Measurements from ENCODE around the gene NUCB1.
A peak's percentile ranks its signal among the peaks of the same experiment; 100 is the strongest.

The NUCB1 gene

GRCh38 chr19:48940902-48941301 is 40.8 kb downstream of the NUCB1 start:
- in situ Hi-C loops (cut with HindIII; ENCODE audit: low pct_unique_long_range_greater_than_20kb, low sequenced_read_pairs): no loop called here
- no peak for TF ChIP-seq JUND (IDR thresholded peaks at IDR 0.05; ENCODE audit: low read depth)
- no peak for DNase-seq (ENCODE audit: low read depth in 1 of 2, low spot score in 1 of 2)

DNA sequence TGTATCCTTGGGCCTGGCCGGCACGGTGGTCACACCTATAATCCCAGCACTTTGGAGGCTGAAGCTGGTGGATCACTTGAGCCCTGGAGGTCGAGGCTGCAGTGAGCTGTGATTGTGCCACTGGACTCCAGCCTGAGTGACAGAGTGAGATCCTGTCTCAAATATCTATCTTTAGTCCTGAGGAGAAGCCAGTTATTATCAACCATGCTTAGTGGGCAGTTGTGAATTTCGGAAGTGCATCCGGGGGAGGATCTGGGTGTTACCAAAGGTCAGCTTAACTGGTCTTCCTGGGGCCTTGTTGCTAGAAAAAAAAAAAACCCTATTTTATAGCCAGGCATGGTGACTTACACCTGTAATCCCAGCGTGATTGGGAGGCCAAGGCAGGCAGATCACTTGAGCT is 43.0 kb downstream of the NUCB1 start:
- no peak for TF ChIP-seq JUND (IDR thresholded peaks at IDR 0.05; ENCODE audit: low read depth)
- in situ Hi-C loops (cut with HindIII; ENCODE audit: low pct_unique_long_range_greater_than_20kb, low sequenced_read_pairs): no loop called here
- no peak for DNase-seq (ENCODE audit: low read depth in 1 of 2, low spot score in 1 of 2)

- no peak for DNase-seq (ENCODE audit: low read depth in 1 of 2, low spot score in 1 of 2)
- in situ Hi-C loops (cut with HindIII; ENCODE audit: low pct_unique_long_range_greater_than_20kb, low sequenced_read_pairs): no loop called here
- TF ChIP-seq JUND (IDR thresholded peaks at IDR 0.05; ENCODE audit: low read depth): no peak
These were observed 45.3 kb downstream of the NUCB1 start for GRCh38 chr19:48945415-48945814.

DNA sequence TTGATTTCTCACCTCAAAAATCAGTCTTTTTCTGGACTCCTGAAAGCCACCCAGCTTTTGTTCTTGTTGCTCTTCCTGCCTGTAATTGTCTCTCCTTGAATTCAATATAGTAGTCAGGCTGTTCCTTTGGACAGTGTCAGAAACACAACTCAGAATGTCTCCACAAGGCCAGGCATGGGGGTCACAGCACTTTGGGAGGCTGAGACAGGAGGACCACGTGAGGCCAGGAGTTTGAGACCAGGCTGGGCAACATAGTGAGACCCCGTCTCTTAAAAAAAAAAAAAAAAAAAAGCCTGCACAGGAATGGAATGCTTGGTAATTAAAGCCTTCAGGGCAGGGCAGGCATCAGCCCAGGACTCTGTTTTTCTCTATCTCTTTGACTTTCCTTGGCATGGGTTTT is 45.7 kb downstream of the NUCB1 start:
- DNase-seq (ENCODE audit: low read depth in 1 of 2, low spot score in 1 of 2): no peak
- in situ Hi-C loops (cut with HindIII; ENCODE audit: low pct_unique_long_range_greater_than_20kb, low sequenced_read_pairs): no loop called here
- TF ChIP-seq JUND (IDR thresholded peaks at IDR 0.05; ENCODE audit: low read depth): no peak

- no peak for TF ChIP-seq JUND (IDR thresholded peaks at IDR 0.05; ENCODE audit: low read depth)
- in situ Hi-C loops (cut with HindIII; ENCODE audit: low pct_unique_long_range_greater_than_20kb, low sequenced_read_pairs): no loop called here
- DNase-seq (ENCODE audit: low read depth in 1 of 2, low spot score in 1 of 2): no peak
These were observed 46.5 kb downstream of the NUCB1 start for GRCh38 chr19:48946463-48947257.

DNA sequence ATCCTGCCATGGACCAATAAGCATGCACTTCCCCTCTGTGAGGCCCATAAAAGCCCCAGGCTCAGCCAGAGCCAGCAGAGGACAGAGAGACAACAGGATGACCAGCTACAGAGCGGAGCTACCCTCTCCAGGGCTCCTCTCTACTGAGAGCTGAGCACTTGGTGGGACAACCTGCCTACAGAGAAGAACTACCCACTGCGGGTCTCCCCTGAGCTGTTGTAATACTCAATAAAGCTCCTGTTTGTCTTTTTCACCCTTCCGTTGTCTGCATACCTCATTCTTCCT is 47.1 kb downstream of the NUCB1 start:
- no peak for TF ChIP-seq JUND (IDR thresholded peaks at IDR 0.05; ENCODE audit: low read depth)
- no peak for DNase-seq (ENCODE audit: low read depth in 1 of 2, low spot score in 1 of 2)
- in situ Hi-C loops (cut with HindIII; ENCODE audit: low pct_unique_long_range_greater_than_20kb, low sequenced_read_pairs): no loop called here

DNA sequence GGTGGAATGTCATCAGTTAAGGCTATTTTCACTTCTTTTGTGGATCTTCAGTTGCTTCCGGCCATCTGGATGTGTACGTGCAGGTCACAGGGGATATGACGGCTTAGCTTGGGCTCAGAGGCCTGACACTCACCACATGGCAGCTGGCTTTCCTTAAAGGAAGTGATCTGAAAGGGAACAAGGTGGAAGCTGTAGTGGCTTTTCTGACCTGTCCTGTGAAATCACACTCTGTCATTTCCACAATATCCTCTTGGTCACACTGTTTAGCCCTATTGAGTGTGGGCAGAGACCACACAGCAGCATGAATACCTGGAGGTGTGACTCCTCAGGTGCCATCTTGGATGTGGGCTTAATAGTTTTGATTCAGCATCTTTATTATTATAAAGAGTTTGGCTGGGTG is 50.0 kb downstream of the NUCB1 start:
- no peak for TF ChIP-seq JUND (IDR thresholded peaks at IDR 0.05; ENCODE audit: low read depth)
- no peak for DNase-seq (ENCODE audit: low read depth in 1 of 2, low spot score in 1 of 2)
- in situ Hi-C loops (cut with HindIII; ENCODE audit: low pct_unique_long_range_greater_than_20kb, low sequenced_read_pairs): no loop called here

- in situ Hi-C loops (cut with HindIII; ENCODE audit: low pct_unique_long_range_greater_than_20kb, low sequenced_read_pairs): no loop called here
- DNase-seq (ENCODE audit: low read depth in 1 of 2, low spot score in 1 of 2): no peak
- no peak for TF ChIP-seq JUND (IDR thresholded peaks at IDR 0.05; ENCODE audit: low read depth)
These were observed 50.9 kb downstream of the NUCB1 start for GRCh38 chr19:48950830-48951519.

- no peak for TF ChIP-seq JUND (IDR thresholded peaks at IDR 0.05; ENCODE audit: low read depth)
- no peak for DNase-seq (ENCODE audit: low read depth in 1 of 2, low spot score in 1 of 2)
- in situ Hi-C loops (cut with HindIII; ENCODE audit: low pct_unique_long_range_greater_than_20kb, low sequenced_read_pairs): no loop called here
These were observed 53.0 kb downstream of the NUCB1 start for GRCh38 chr19:48953141-48953540.

GRCh38 chr19:48953990-48954594 is 54.0 kb downstream of the NUCB1 start:
- in situ Hi-C loops (cut with HindIII; ENCODE audit: low pct_unique_long_range_greater_than_20kb, low sequenced_read_pairs): no loop called here
- no peak for TF ChIP-seq JUND (IDR thresholded peaks at IDR 0.05; ENCODE audit: low read depth)
- no peak for DNase-seq (ENCODE audit: low read depth in 1 of 2, low spot score in 1 of 2)

- DNase-seq (ENCODE audit: low read depth in 1 of 2, low spot score in 1 of 2): peak; percentile 93 to 97
- in situ Hi-C loops (cut with HindIII; ENCODE audit: low pct_unique_long_range_greater_than_20kb, low sequenced_read_pairs): no loop called here
- no peak for TF ChIP-seq JUND (IDR thresholded peaks at IDR 0.05; ENCODE audit: low read depth)
These were observed 54.6 kb downstream of the NUCB1 start, which contains the start of gene BAX for GRCh38 chr19:48954595-48955307. BAX (plus strand) TSS chr19:48954875; CDS start chr19:48954929, 54 bp downstream.

DNA sequence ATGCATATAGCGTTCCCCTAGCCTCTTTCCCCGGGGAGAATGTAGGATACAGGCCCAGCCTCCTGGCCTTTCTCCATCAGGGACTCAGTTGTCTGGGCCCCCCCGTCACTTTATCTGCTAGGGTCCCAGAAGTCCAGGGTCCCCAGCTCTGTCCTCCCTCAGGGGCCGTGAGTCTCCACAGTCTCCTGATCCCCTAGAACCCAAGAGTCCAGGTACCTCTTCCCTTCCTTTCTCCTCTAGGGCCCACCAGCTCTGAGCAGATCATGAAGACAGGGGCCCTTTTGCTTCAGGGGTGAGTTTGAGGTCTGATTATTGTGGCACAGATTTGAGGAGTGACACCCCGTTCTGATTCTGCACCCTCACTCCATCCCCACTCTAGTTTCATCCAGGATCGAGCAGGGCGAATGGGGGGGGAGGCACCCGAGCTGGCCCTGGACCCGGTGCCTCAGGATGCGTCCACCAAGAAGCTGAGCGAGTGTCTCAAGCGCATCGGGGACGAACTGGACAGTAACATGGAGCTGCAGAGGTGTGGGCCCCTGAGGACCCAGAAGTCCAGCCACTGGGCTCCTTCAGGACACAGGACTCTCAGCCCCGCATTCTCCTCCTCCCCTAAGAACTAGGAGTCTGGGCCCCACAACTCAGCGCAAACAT is 55.3 kb downstream of the NUCB1 start:
- in situ Hi-C loops (cut with HindIII; ENCODE audit: low pct_unique_long_range_greater_than_20kb, low sequenced_read_pairs): no loop called here
- no peak for TF ChIP-seq JUND (IDR thresholded peaks at IDR 0.05; ENCODE audit: low read depth)
- DNase-seq (ENCODE audit: low read depth in 1 of 2, low spot score in 1 of 2): no peak

Measured in T47D (cell line).